NOMO-1 treated with DMSO at 0.1 percent for 48 hours (cell line): ENCODE measurements around the gene PHF1.
"Not testable (repeated sequence)": the region's sequence is repeated elsewhere in the genome, so short reads cannot be mapped to it uniquely, and the experiment has no call there.

ENCODE experiments used
- DNase-seq: peaks from one replicate; lab custom pipeline; 2025; ENCODE audit not compliant: unreplicated experiment; lab: John Stamatoyannopoulos, UW

The PHF1 gene

GRCh38 chr6:33391278-33391921 is 19.4 kb upstream of the PHF1 start, which contains the start of gene KIFC1:
Gene KIFC1, plus strand, starts transcription at chr6:33391823. Its CDS starts 163 bp downstream, at chr6:33391986.
- peak; percentile 99 for DNase-seq

- DNase-seq: no peak
Measured at GRCh38 chr6:33391922-33392594, 18.8 kb upstream of the PHF1 start.

GRCh38 chr6:33392595-33392948 is 18.2 kb upstream of the PHF1 start:
- DNase-seq: no peak

- DNase-seq: no peak
Measured at GRCh38 chr6:33392979-33393378, 17.8 kb upstream of the PHF1 start.

GRCh38 chr6:33397541-33397940 is 13.3 kb upstream of the PHF1 start:
- DNase-seq: no peak

- DNase-seq: not testable (repeated sequence)
Measured at GRCh38 chr6:33398601-33399000, 12.2 kb upstream of the PHF1 start.

GRCh38 chr6:33399881-33400280 is 10.9 kb upstream of the PHF1 start:
- not testable (repeated sequence) for DNase-seq

- no peak for DNase-seq
Measured at GRCh38 chr6:33404884-33405283, 5.9 kb upstream of the PHF1 start.

- DNase-seq: no peak
Measured at GRCh38 chr6:33405386-33405940, 5.4 kb upstream of the PHF1 start.

- DNase-seq: no peak
Measured at GRCh38 chr6:33406126-33406525, 4.7 kb upstream of the PHF1 start.

GRCh38 chr6:33407132-33407718 is 3.6 kb upstream of the PHF1 start:
- DNase-seq: no peak

- DNase-seq: peak; percentile 96
Measured at GRCh38 chr6:33410050-33410710, 634 bp upstream of the PHF1 start.

- DNase-seq: no peak
Measured at GRCh38 chr6:33411632-33412005, 805 bp downstream of the PHF1 start.

- DNase-seq: no peak
Measured at GRCh38 chr6:33412140-33413009, 1.6 kb downstream of the PHF1 start.

GRCh38 chr6:33413241-33414120 is 2.7 kb downstream of the PHF1 start:
- DNase-seq: no peak

- no peak for DNase-seq
Measured at GRCh38 chr6:33414592-33415271, 3.9 kb downstream of the PHF1 start.

GRCh38 chr6:33415831-33416230 is 5.0 kb downstream of the PHF1 start:
- DNase-seq: no peak

GRCh38 chr6:33416386-33417127 is 5.7 kb downstream of the PHF1 start:
- no peak for DNase-seq
